K562 (cell line): Measurements from ENCODE around the gene ZNF326. TPM values are rescaled to one million over a fixed set of nuclear protein-coding genes. Genes with fewer than 3 reads are reported as not detected.

Source experiments
- CEBPZ ChIP-seq: fragments of 150-350 bp; IDR thresholded peaks from 2 replicates; pipeline ENCODE4 v1.6.1; 2014; ENCODE audit warnings: low read depth, mild to moderate bottlenecking, low read length, borderline replicate concordance
- CHD1 ChIP-seq: fragments of 200-600 bp; sonication (generic); IDR thresholded peaks from one replicate; pipeline ENCODE4 v1.6.1; 2012; ENCODE audit warnings: mild to moderate bottlenecking, moderate library complexity, low read length, inconsistent platforms
- CTCFL ChIP-seq: IDR thresholded peaks from 2 replicates; pipeline ENCODE4 v1.6.1; 2011; ENCODE audit warnings: borderline replicate concordance, low read depth, mild to moderate bottlenecking, moderate library complexity, low read length; ENCODE audit not compliant: insufficient read depth, poor library complexity, severe bottlenecking
- ELK1 ChIP-seq: sonication (generic); formaldehyde crosslinking; IDR thresholded peaks from 2 replicates; pipeline ENCODE4 v1.8.1; 2022; ENCODE audit warnings: missing genetic modification reagents
- NCOA1 ChIP-seq: fragments of 450-650 bp; IDR thresholded peaks from 2 replicates; pipeline ENCODE4 v1.6.1; 2016; ENCODE audit warnings: low read depth
- PHF8 ChIP-seq: fragments of 200-600 bp; sonication (generic); IDR thresholded peaks from 2 replicates; pipeline ENCODE4 v1.6.1; 2012; ENCODE audit warnings: mixed run types, mild to moderate bottlenecking, inconsistent platforms, low read length, moderate library complexity, borderline replicate concordance
- PRMT5 ChIP-seq: sonication (generic); formaldehyde crosslinking; IDR thresholded peaks from 2 replicates; pipeline ENCODE4 v1.5.0; 2020; ENCODE audit warnings: missing genetic modification reagents
- RBFOX2 ChIP-seq: fragments of 200-400 bp; formaldehyde crosslinking; IDR thresholded peaks from 2 replicates; pipeline ENCODE4 v1.6.1; 2017; ENCODE audit warnings: low read depth, mild to moderate bottlenecking, low read length, moderate library complexity
- XRCC4 ChIP-seq: IDR thresholded peaks from one replicate; pipeline ENCODE4 v1.6.1; 2011; ENCODE audit not compliant: insufficient read depth, insufficient read length; ENCODE audit errors: extremely low read depth
- ZNF318 ChIP-seq, 2 experiments: fragments of 450-650 bp; IDR thresholded peaks; 2 replicates each; pipeline ENCODE4 v1.6.1; 2016; ENCODE audit warnings: mild to moderate bottlenecking in 2 of 2, borderline replicate concordance in 1 of 2, low read depth in 1 of 2, moderate library complexity in 1 of 2
- polyA plus RNA-seq, 8 experiments: library from polyadenylated mRNA; depleted of rRNA in 4 of 8; stranded (reverse) in 5 of 8; unstranded in 3 of 8; fragments of >200 nt; fragmentation: Nextera tagmentation in 2 of 8; fragmentation: Illumina TruSeq in 1 of 8; extraction: Ambion mirVana in 2 of 8; extraction: Trizol in 1 of 8; gene quantifications; 2 replicates each; pipeline versions ENCODE4 v1.2.1 to v1.2.3, GENCODE V29; 2011 to 2014; ENCODE audit warnings: inconsistent platforms in 1 of 8, missing spikeins in 1 of 8
- total RNA-seq, 7 experiments: library from RNA; depleted of rRNA in 6 of 7; stranded (reverse); fragments of >200 nt in 6 of 7; fragmentation: Illumina TruSeq in 2 of 7; extraction: Trizol in 2 of 7; gene quantifications; 2 replicates each; pipeline versions ENCODE4 v1.2.1 to v1.2.3, GENCODE V29; 2011 to 2021; ENCODE audit warnings: low replicate concordance in 1 of 7

ZNF326 gene
- total and polyA plus RNA-seq, 9 of the 15 experiments (the other 6 are each of a cell fraction or from before 2014, with no cell fraction given): 7.2 to 33.2 (median 20.1) TPM

GRCh38 chr1:89994805-89995597, at the start of gene ZNF326 (continued):
- TF ChIP-seq PRMT5 (CRISPR knock-in tag): no peak
- peak; percentile 99 for TF ChIP-seq RBFOX2
- no peak for TF ChIP-seq ELK1 (CRISPR knock-in tag)
- no peak for TF ChIP-seq CEBPZ
- TF ChIP-seq ZNF318 (IDR thresholded peaks at IDR 0.05; ENCODE audit: borderline replicate concordance in 1 of 2, low read depth in 1 of 2): no peak
- TF ChIP-seq XRCC4: no peak
- peak; percentile 78 for TF ChIP-seq CHD1
- peak; percentile 98 for TF ChIP-seq PHF8
- TF ChIP-seq NCOA1: 0 out of 2 replicates have a peak, but pooled peaks have one; percentile 36
- peak; percentile 81 for TF ChIP-seq CTCFL
